Subcutaneous adipose tissue (tissue), 4 donors: ENCODE data around the gene DEFB123. TPM values are rescaled to one million over a fixed set of nuclear protein-coding genes. Genes with fewer than 3 reads are reported as not detected.

ENCODE experiments used
- CTCF ChIP-seq: fragments of 450-650 bp; IDR thresholded peaks from one replicate; pipeline ENCODE4 v1.5.1; 2016; ENCODE audit warnings: low read depth, mild to moderate bottlenecking, control low read depth, antibody characterized with exemption, moderate library complexity
- total RNA-seq, 4 donors: library from RNA; depleted of rRNA; stranded (reverse); fragments of >200 nt; gene quantifications; one replicate each; pipeline ENCODE4 v1.1.0, GENCODE V29; 2016

DEFB123 gene
- total RNA-seq, 4 donors from 2014 or later = not detected

DNA sequence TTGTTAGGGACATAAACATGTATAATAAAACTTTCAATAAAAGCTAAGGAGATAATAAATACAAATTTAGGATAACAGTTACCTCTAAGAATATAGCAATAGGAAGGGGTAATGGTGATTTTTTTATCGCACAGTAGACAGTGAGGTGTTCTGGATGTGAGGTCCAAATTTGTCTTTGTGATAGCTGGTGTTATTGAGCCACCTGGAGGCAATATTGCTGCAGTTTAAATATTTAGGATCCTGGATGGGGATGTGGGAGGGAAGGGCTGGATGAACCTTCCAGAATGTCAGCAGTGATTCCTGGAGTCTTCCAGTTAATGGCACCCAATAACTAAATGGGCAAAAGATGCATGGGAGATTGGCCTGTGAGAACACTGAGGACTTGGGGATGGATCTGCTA, 13.9 kb downstream of the DEFB123 start:
- TF ChIP-seq CTCF = no peak

DNA sequence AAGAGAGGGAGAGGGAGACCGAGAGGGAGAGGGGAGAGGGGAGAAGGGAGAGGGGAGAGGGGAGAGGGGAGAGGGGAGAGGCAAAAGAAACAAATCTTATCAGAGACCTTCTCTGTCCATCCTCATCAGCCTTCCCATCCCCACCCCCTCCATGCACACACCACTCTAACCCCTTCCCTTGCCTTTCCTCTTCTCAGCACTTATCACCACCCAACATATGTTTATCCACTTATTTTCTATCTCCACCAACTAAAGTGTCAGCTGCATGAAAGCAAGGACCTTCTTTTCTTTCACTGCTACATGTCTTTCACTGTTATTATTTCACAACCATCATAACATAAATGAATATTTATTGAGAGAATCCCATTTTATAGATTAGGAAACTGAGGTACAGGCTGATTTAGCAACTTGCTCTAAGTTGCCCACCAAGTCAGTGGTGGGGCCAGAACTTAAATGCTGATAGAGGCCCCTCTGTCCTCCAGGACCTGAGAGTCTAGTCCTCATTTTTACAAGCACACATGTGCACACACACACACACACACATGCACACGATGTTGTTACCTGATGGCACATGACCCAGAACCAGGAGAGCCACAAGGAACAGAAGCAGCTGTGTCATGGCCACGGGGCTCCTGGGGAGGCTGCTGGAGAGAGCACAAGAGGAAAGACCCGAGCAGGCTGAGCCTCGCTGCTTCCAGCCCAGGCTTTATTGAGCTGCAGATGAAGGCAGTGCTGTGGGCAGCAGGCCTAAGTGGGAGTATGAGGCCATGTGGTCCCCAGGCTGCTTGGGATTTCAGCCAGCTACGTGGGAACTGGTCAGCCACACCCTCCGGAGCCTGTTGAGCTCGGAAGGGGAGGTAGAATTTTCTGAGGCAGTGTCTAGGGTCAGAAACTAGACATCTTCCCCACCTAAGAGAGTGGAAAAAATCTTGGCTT, 32.2 kb downstream of the DEFB123 start:
- no peak for TF ChIP-seq CTCF

GRCh38 chr20:31473331-31474096, 33.1 kb downstream of the DEFB123 start:
- TF ChIP-seq CTCF = no peak

- TF ChIP-seq CTCF = no peak
These were observed 33.6 kb downstream of the DEFB123 start for GRCh38 chr20:31474097-31474436.

GRCh38 chr20:31474758-31475427, 34.5 kb downstream of the DEFB123 start, which contains the start of the genes DEFB124 and REM1:
Gene DEFB124 (minus strand): TSS chr20:31475127. CDS start chr20:31473013, 2,114 bp downstream.
Gene REM1 (plus strand): TSS chr20:31475288. CDS start chr20:31476446, 1,158 bp downstream.
- TF ChIP-seq CTCF = no peak

DNA sequence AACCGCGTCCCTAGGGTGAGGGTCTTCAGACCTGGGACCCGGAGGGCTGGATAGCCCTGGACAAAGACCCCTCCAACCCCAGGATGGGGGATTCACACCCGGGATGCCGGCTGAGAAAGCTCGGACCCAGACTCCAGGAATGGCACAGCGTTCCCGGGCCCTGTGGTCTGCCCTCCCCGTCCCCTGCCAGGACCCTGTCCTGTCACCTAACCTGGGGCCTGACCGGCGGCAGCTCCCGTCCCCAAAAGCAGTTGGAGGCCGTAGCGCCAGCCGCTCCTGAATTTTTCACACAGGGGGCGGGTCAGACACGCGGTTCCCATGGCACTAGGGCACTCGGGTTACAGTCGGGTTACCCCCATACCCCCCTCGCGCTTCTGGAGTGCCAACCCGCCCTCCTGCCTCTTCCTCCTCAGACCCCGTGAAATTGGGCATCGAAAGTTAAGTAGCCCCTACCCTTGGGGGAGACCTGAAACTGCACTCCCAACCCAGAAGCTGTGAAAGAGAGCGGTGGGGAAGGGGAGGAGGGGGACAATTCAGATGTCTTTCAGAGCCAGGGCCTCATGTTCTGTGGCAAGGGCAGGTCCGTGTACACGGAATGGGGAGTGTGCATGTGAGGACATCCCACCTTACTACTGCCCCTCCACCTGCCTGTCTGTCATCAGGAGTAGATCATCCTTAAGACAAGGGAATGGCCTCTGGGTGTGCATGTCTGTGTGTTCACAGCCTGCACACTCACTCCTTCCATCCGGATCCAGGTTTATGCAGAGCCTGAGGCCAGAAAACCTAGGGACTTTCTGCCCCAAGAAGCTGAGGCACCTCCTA, 35.3 kb downstream of the DEFB123 start:
- TF ChIP-seq CTCF = no peak
